Panc1 (cell line): Measurements from ENCODE around the gene PHOSPHO2. TPM values are rescaled to one million over a fixed set of nuclear protein-coding genes. Genes with fewer than 3 reads are reported as not detected.

Experiments used
- ATAC-seq: fragments of 200-7000 bp; cut with Tn5 transposase; 2 replicates; pipeline ENCODE4 v1.9.1; 2020; ENCODE audit warnings: mild to moderate bottlenecking, moderate library complexity
- BruUV-seq: library from RNA; stranded (reverse); fragments of 400-500 nt; replicated peaks from 2 replicates; lab custom pipeline; 2021; lab: Mats Ljungman, UMichigan
- CTCF ChIA-PET: fragments of 300-600 bp; sonication (Branson Sonifier 250); formaldehyde crosslinking; loops from one replicate; lab custom pipeline; 2022; ENCODE audit warnings: antibody characterized with exemption; lab: Charles Lee
- POLR2A ChIA-PET: fragments of 300-600 bp; sonication (Branson Sonifier 250); formaldehyde crosslinking; loops from one replicate; lab custom pipeline; 2022; ENCODE audit warnings: antibody characterized with exemption; lab: Charles Lee
- DNase-seq: peaks from one replicate; pipeline ENCODE4 v3.0.0-alpha.2; 2010; ENCODE audit warnings: low read depth, low spot score
- H3K27ac ChIP-seq: 2 replicates; pipeline ENCODE4 v1.5.1; 2011; ENCODE audit warnings: mild to moderate bottlenecking, low read length, inconsistent platforms
- H3K27me3 ChIP-seq: fragments of 200-500 bp; sonication (Bioruptor generic); 2 replicates; pipeline ENCODE4 v1.6.0; 2014; ENCODE audit warnings: low read length, inconsistent platforms; ENCODE audit not compliant: control insufficient read depth, insufficient read depth
- H3K36me3 ChIP-seq: fragments of 200-500 bp; sonication (Bioruptor generic); 2 replicates; pipeline ENCODE4 v1.5.1; 2014; ENCODE audit warnings: inconsistent platforms, mild to moderate bottlenecking, low read length, moderate library complexity; ENCODE audit not compliant: control insufficient read depth, insufficient read depth
- H3K4me1 ChIP-seq: 2 replicates; pipeline ENCODE4 v1.5.1; 2011; ENCODE audit warnings: inconsistent platforms, mild to moderate bottlenecking, low read length, moderate library complexity; ENCODE audit not compliant: control insufficient read depth, insufficient read depth
- H3K4me3 ChIP-seq, 2 experiments: 2 replicates each; pipeline ENCODE4 v1.5.1; 2011 to 2012; ENCODE audit warnings: low read depth in 2 of 2, low read length in 2 of 2, mild to moderate bottlenecking in 2 of 2, inconsistent platforms in 1 of 2, moderate library complexity in 1 of 2
- H3K9me3 ChIP-seq: fragments of 200-500 bp; sonication (Bioruptor generic); 2 replicates; pipeline ENCODE4 v1.5.1; 2014; ENCODE audit warnings: low read depth, mild to moderate bottlenecking, inconsistent platforms, low read length, moderate library complexity; ENCODE audit not compliant: control insufficient read depth, insufficient read depth
- POLR2AphosphoS5 ChIP-seq: IDR thresholded peaks from 2 replicates; pipeline ENCODE4 v1.6.1; 2012; ENCODE audit warnings: mild to moderate bottlenecking, low read depth, low read length, moderate library complexity
- REST ChIP-seq, 2 experiments: IDR thresholded peaks; 2 replicates each; pipeline ENCODE4 v1.6.1; 2011 to 2012; ENCODE audit warnings: low read depth in 2 of 2, control low read depth in 1 of 2, low read length in 1 of 2, mild to moderate bottlenecking in 1 of 2, moderate library complexity in 1 of 2; ENCODE audit not compliant: insufficient read depth in 1 of 2
- SIN3A ChIP-seq: IDR thresholded peaks from 2 replicates; pipeline ENCODE4 v1.6.1; 2012; ENCODE audit warnings: low read depth, mild to moderate bottlenecking, low read length, moderate library complexity, borderline replicate concordance; ENCODE audit not compliant: insufficient read depth
- in situ Hi-C: cut with HindIII; loops from 2 replicates; pipeline ENCODE4 v1.10.0; 2016; ENCODE audit warnings: low sequenced_read_pairs, low pct_unique_long_range_greater_than_20kb
- intact Hi-C: fragments of 100-400 bp; cut with micrococcal nuclease; formaldehyde crosslinking; loops from one replicate; pipeline ENCODE4 v1.10.0; 2022; ENCODE audit not compliant: unreplicated experiment
- total RNA-seq: library from RNA; stranded (reverse); gene quantifications from one replicate; pipeline ENCODE4 v1.2.1, GENCODE V29; 2021; ENCODE audit not compliant: unreplicated experiment
- TF ChIP-seq, protein P1 (sequence below): fragments of 450-650 bp; IDR thresholded peaks from 2 replicates; pipeline ENCODE4 v1.5.1; 2017; ENCODE audit warnings: mild to moderate bottlenecking

Gene PHOSPHO2
- total RNA-seq, 1 experiment from 2014 or later, result 6.2 TPM

- DNase-seq (no peak), ATAC-seq (no peak)
- Histone ChIP-seq H3K4me1 (peaks cover 14% of the 10 kb centered on the region; the same call in 1 of the 2 replicates), H3K27ac (no peak overlapping the region), H3K27me3 (no peaks in the 10 kb centered on the region), H3K36me3 (no peaks in the 10 kb centered on the region), H3K4me3 (no peak overlapping the region), H3K9me3 (no peaks in the 10 kb centered on the region)
- intact Hi-C loops, result no loop called here
- ChIA-PET CTCF (interaction anchor here (0.5 kb wide), 1 partner anchor 265 kb away, joined by 11 read pairs; no protein-coding TSS in a partner anchor), POLR2A (no interaction called here)
- TF ChIP-seq, protein P1, sequence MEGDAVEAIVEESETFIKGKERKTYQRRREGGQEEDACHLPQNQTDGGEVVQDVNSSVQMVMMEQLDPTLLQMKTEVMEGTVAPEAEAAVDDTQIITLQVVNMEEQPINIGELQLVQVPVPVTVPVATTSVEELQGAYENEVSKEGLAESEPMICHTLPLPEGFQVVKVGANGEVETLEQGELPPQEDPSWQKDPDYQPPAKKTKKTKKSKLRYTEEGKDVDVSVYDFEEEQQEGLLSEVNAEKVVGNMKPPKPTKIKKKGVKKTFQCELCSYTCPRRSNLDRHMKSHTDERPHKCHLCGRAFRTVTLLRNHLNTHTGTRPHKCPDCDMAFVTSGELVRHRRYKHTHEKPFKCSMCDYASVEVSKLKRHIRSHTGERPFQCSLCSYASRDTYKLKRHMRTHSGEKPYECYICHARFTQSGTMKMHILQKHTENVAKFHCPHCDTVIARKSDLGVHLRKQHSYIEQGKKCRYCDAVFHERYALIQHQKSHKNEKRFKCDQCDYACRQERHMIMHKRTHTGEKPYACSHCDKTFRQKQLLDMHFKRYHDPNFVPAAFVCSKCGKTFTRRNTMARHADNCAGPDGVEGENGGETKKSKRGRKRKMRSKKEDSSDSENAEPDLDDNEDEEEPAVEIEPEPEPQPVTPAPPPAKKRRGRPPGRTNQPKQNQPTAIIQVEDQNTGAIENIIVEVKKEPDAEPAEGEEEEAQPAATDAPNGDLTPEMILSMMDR, result no peak
- TF ChIP-seq POLR2AphosphoS5 (no peak), SIN3A (no peak)
- in situ Hi-C loops, result no loop called here
- BruUV-seq, result no TSS peak
Measured at GRCh38 chr2:169716938-169717690, 22.8 kb downstream of the PHOSPHO2 start.

DNA sequence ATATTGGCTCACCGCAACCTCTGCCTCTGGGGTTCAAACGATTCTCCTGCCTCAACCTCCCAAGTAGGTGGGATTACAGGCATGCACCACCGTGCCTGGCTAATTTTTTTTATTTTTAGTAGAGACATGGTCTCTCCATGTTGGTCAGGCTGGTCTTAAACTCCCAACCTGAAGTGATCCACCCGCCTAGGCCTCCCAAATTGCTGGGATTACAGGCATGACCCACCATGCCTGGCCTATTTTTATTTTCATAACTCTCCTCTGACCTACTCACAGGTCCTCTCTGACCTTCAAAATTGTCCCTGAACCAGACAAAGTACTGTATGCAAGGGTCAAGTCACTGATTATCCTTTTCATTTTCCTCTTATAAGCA is 23.4 kb downstream of the PHOSPHO2 start:
- no TSS peak for BruUV-seq
- in situ Hi-C loops (no loop called here), intact Hi-C loops (no loop called here)
- Histone ChIP-seq H3K9me3 (no peaks in the 10 kb centered on the region), H3K4me1 (peaks cover 14% of the 10 kb centered on the region; the same call in 1 of the 2 replicates), H3K27ac (no peak overlapping the region), H3K4me3 (no peak overlapping the region), H3K27me3 (no peaks in the 10 kb centered on the region), H3K36me3 (no peaks in the 10 kb centered on the region)
- DNase-seq (no peak), ATAC-seq (no peak)
- no peak for TF ChIP-seq POLR2AphosphoS5
- CTCF ChIA-PET, result no interaction called here
- POLR2A ChIA-PET, result no interaction called here

DNA sequence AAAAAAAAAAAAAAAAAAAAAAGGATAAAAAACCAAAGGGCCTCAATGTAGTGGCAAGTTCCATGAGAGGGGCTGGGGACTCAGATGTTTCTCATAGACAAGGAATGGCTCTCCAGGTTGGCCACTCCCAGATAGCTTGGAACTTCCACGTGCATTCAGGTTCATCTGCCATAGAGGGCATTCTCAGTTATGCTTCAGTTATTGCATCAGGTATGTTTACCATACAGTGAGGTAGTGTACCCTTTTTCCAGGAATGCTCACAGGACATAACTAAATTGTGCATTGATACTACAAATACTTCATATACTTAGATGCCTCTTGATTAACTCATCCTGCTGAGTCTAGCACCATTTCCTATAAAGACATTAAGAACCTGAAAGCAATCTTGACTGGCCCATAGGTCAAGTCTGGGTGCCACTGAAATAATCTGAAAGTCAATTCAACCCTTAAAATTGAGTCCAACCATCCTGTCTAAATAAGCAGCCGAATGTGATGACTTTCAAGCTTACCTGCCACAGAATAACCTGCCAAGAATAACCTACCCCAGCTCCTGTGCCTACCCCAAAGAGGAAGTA is 24.7 kb downstream of the PHOSPHO2 start:
- no peak overlapping the region for H3K4me3 ChIP-seq
- no peaks in the 10 kb centered on the region for H3K36me3 ChIP-seq
- no peaks in the 10 kb centered on the region for H3K27me3 ChIP-seq
- ChIA-PET POLR2A (no interaction called here), CTCF (no interaction called here)
- intact Hi-C loops (no loop called here), in situ Hi-C loops (no loop called here)
- TF ChIP-seq REST (IDR thresholded peaks at IDR 0.05; ENCODE audit: insufficient read depth in 1 of 2, low read depth in 2 of 2, low read length in 1 of 2) (no peak), POLR2AphosphoS5 (no peak), SIN3A (no peak)
- BruUV-seq, result no TSS peak
- DNase-seq, result no peak
- no peak for ATAC-seq
- no peaks in the 10 kb centered on the region for H3K9me3 ChIP-seq
- H3K27ac ChIP-seq, result no peak overlapping the region
- H3K4me1 ChIP-seq, result peaks cover 14% of the 10 kb centered on the region; the same call in 1 of the 2 replicates
